ENCODE measurements around the gene HOXA4. TPM values are rescaled to one million over a fixed set of nuclear protein-coding genes. Genes with fewer than 3 reads are reported as not detected.

HOXA4 gene
- total and polyA plus RNA-seq, 10 of the 15 experiments (the other 5 are each of a cell fraction or from before 2014, with no cell fraction given) = 0.07 TPM; not detected in 9

DNA sequence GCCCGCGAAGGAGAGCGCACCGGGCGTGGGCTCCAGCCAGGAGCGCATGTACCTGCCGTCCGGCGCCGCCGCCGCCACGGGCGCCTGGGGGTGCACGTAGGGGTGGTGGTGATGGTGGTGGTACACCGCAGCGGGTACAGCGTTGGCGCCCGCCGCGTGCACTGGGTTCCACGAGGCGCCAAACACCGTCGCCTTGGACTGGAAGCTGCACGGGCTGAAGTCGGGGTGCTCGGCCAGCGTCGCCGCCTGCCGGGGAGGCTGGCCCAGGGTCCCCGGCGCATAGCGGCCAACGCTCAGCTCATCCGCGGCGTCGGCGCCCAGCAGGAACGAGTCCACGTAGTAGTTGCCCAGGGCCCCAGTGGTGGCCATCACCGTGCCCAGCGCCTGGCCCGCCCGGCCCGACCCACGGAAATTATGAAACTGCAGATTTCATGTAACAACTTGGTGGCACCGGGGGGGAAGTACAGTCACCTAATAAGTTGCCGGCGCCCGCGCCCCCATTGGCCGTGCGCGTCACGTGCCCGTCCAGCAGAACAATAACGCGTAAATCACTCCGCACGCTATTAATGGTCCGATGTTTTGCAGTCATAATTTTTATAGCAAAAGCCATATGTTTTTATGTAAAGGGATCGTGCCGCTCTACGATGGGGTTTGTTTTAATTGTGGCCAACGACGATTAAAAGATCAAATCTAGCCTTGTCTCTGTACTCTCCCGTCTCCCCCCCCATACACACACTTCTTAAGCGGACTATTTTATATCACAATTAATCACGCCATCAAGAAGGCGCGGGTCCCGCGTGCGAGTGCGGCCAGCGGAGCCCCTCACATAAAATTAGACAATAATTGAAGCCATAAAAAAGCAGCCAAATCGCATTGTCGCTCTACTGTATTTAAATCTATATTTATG lies 34.8 kb upstream of the HOXA4 start, which contains the start of gene HOXA9:
HOXA9 (minus strand) TSS at position 449 of the 907 bp plus-strand sequence; CDS start at position 369, 80 bp downstream.
- 50% methylated on average over 79 of the region's 82 CpGs for WGBS (ENCODE audit: insufficient coverage, insufficient replicate concordance, low lambda C conversion rate, missing lambda C conversion rate)
- no peak within 1 kb of the TSS for H3K27ac ChIP-seq (ENCODE audit: control insufficient read depth, insufficient read depth)
- no peak within 1 kb of the TSS for H3K4me3 ChIP-seq
- H3K4me1 ChIP-seq (ENCODE audit: control insufficient read depth, insufficient read depth, low read length) = no peaks in the 10 kb centered on the region
- intact Hi-C loops (cut with micrococcal nuclease; ENCODE audit: unreplicated experiment) = no loop called here
- TF ChIP-seq, protein P1, sequence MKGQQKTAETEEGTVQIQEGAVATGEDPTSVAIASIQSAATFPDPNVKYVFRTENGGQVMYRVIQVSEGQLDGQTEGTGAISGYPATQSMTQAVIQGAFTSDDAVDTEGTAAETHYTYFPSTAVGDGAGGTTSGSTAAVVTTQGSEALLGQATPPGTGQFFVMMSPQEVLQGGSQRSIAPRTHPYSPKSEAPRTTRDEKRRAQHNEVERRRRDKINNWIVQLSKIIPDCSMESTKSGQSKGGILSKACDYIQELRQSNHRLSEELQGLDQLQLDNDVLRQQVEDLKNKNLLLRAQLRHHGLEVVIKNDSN (IDR thresholded peaks at IDR 0.05; ENCODE audit: borderline replicate concordance, extremely low read length, insufficient read depth, low read depth, low read length) = peak; percentile 10
- TF ChIP-seq HSF1 (IDR thresholded peaks at IDR 0.05; ENCODE audit: low read depth, low read length) (no peak), SUZ12 (IDR thresholded peaks at IDR 0.05; ENCODE audit: unreplicated experiment) (peak; percentile 10), FOXK2 (IDR thresholded peaks at IDR 0.05) (no peak)
- TF ChIP-seq, protein P2, sequence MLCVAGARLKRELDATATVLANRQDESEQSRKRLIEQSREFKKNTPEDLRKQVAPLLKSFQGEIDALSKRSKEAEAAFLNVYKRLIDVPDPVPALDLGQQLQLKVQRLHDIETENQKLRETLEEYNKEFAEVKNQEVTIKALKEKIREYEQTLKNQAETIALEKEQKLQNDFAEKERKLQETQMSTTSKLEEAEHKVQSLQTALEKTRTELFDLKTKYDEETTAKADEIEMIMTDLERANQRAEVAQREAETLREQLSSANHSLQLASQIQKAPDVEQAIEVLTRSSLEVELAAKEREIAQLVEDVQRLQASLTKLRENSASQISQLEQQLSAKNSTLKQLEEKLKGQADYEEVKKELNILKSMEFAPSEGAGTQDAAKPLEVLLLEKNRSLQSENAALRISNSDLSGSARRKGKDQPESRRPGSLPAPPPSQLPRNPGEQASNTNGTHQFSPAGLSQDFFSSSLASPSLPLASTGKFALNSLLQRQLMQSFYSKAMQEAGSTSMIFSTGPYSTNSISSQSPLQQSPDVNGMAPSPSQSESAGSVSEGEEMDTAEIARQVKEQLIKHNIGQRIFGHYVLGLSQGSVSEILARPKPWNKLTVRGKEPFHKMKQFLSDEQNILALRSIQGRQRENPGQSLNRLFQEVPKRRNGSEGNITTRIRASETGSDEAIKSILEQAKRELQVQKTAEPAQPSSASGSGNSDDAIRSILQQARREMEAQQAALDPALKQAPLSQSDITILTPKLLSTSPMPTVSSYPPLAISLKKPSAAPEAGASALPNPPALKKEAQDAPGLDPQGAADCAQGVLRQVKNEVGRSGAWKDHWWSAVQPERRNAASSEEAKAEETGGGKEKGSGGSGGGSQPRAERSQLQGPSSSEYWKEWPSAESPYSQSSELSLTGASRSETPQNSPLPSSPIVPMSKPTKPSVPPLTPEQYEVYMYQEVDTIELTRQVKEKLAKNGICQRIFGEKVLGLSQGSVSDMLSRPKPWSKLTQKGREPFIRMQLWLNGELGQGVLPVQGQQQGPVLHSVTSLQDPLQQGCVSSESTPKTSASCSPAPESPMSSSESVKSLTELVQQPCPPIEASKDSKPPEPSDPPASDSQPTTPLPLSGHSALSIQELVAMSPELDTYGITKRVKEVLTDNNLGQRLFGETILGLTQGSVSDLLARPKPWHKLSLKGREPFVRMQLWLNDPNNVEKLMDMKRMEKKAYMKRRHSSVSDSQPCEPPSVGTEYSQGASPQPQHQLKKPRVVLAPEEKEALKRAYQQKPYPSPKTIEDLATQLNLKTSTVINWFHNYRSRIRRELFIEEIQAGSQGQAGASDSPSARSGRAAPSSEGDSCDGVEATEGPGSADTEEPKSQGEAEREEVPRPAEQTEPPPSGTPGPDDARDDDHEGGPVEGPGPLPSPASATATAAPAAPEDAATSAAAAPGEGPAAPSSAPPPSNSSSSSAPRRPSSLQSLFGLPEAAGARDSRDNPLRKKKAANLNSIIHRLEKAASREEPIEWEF (IDR thresholded peaks at IDR 0.05; ENCODE audit: insufficient replicate concordance, low read depth, low read length) = no peak
- ATAC-seq (no peak), FAIRE-seq (no peak), DNase-seq (ENCODE audit: low read depth, low spot score) (no peak)
- H3K4me2 ChIP-seq (ENCODE audit: control insufficient read depth, insufficient read depth) = no peak within 1 kb of the TSS
- no peaks in the 10 kb centered on the region for H3K79me2 ChIP-seq (ENCODE audit: control insufficient read depth, insufficient read depth, low read length)
- SMC1A ChIA-PET (ENCODE audit: uncharacterized antibody, unreplicated experiment) = no interaction called here
- RAD21 ChIA-PET (ENCODE audit: unreplicated experiment) = no interaction called here
- H3K27me3 ChIP-seq (replicated peaks in 1 of 2; ENCODE audit: control insufficient read depth in 2 of 2, insufficient read depth in 2 of 2, low read length in 1 of 2) = peaks cover 19 to 39% of the 10 kb centered on the region in 2 experiments
- peaks cover 2% of the 10 kb centered on the region; the same call in 1 of the 3 replicates for H3K9me3 ChIP-seq (replicated peaks; ENCODE audit: control insufficient read depth, insufficient read depth, low read length)
- CTCF ChIA-PET = interaction anchor here (1.0 kb wide), 1 partner anchor 16 kb away, joined by 4 read pairs; no protein-coding TSS in a partner anchor
- H2AFZ ChIP-seq (ENCODE audit: control insufficient read depth, low read depth, low read length) = no peak within 1 kb of the TSS
- POLR2A ChIA-PET = no interaction called here
- in situ Hi-C loops (cut with MboI) = loop anchor here (25.0 kb wide), 1 partner anchor 1078 kb away; no protein-coding TSS in a partner anchor
- no peaks in the 10 kb centered on the region for H4K20me1 ChIP-seq (ENCODE audit: control insufficient read depth, insufficient read depth)
- no peaks in the 10 kb centered on the region; a peak in 1 of 4 replicates for H3K36me3 ChIP-seq (ENCODE audit: control insufficient read depth in 2 of 2, insufficient read depth in 2 of 2, low read length in 1 of 2)
- no TSS peak for BruUV-seq (replicated peaks)
- H3K9ac ChIP-seq (ENCODE audit: control insufficient read depth, insufficient read depth, low read length) = no peak within 1 kb of the TSS
